ENCODE results near the gene TGM2.

TGM2 gene

DNA sequence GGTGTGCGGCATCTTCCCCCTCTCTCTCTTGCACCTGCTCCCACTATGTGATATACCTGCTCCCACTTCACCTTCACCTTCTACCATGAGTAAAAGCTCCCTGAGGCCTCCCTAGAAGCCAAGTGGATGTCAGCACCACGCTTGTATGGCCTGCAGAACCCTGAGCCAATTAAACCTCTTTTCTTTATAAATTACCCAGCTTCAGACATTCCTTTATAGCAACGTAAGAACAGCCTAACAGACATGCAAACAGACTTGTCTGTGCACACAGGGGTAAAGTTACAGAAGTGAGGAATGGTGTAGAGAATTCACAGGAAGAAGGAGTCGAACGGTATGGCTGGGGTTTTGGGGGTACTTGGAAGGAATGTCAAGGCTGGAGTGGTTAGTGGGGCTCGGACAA is 14.8 kb upstream of the TGM2 start:
- Histone ChIP-seq H2AFZ (ENCODE audit: low read depth) (no peak overlapping the region), H3K79me2 (ENCODE audit: insufficient read depth, low read depth) (no peaks in the 10 kb centered on the region), H3K27me3 (ENCODE audit: insufficient read depth, low read depth) (no peaks in the 10 kb centered on the region), H3K4me2 (no peak overlapping the region), H3K9ac (no peak overlapping the region), H3K36me3 (ENCODE audit: insufficient read depth) (no peaks in the 10 kb centered on the region), H3K4me3 (IDR thresholded peaks at IDR 0.05; ENCODE audit: insufficient read depth, low read depth, low read length) (no peak overlapping the region), H4K20me1 (ENCODE audit: insufficient read depth) (no peaks in the 10 kb centered on the region), H3K27ac (no peak overlapping the region), H3K4me1 (ENCODE audit: low read depth, poor library complexity, severe bottlenecking) (no peaks in the 10 kb centered on the region)
- TF ChIP-seq CTCF (conservative IDR thresholded peaks at IDR 0.05; ENCODE audit: low read depth, low read length): no peak

- no peak for TF ChIP-seq CTCF (conservative IDR thresholded peaks at IDR 0.05; ENCODE audit: low read depth, low read length)
- H3K4me1 ChIP-seq (ENCODE audit: low read depth, poor library complexity, severe bottlenecking): no peaks in the 10 kb centered on the region
- H3K4me3 ChIP-seq (IDR thresholded peaks at IDR 0.05; ENCODE audit: insufficient read depth, low read depth, low read length): no peak overlapping the region
- H3K27me3 ChIP-seq (ENCODE audit: insufficient read depth, low read depth): no peaks in the 10 kb centered on the region
- H3K9ac ChIP-seq: no peak overlapping the region
- no peak overlapping the region for H3K4me2 ChIP-seq
- no peaks in the 10 kb centered on the region for H3K36me3 ChIP-seq (ENCODE audit: insufficient read depth)
- H3K27ac ChIP-seq: no peak overlapping the region
- H2AFZ ChIP-seq (ENCODE audit: low read depth): no peak overlapping the region
- H4K20me1 ChIP-seq (ENCODE audit: insufficient read depth): no peaks in the 10 kb centered on the region
- no peaks in the 10 kb centered on the region for H3K79me2 ChIP-seq (ENCODE audit: insufficient read depth, low read depth)
Observed at GRCh38 chr20:38178581-38178980, 13.5 kb upstream of the TGM2 start.

DNA sequence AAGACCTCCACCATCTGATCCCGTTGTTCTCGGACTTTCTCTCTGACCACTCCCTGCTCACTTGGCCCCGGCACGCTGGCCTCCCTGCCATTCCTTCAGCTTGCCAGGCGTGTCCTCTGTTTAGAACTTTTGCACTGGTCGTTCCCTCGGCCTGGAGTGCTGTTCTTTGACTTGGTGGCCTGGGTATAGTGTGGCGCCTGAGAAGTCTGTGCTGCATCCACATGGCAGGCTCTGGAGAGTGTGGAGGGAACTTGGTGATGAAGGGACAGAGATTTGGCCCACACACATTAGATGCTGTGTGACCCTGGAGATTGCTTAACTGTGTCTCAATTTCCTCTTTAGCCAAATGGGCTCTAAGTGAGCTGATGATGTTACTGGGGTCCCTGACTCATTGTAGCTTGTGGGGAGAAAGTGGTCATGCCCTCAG is 13.0 kb upstream of the TGM2 start:
- no peak for TF ChIP-seq CTCF (conservative IDR thresholded peaks at IDR 0.05; ENCODE audit: low read depth, low read length)
- Histone ChIP-seq H3K4me1 (ENCODE audit: low read depth, poor library complexity, severe bottlenecking) (no peaks in the 10 kb centered on the region), H3K27me3 (ENCODE audit: insufficient read depth, low read depth) (no peaks in the 10 kb centered on the region), H3K27ac (no peak overlapping the region), H2AFZ (ENCODE audit: low read depth) (no peak overlapping the region), H3K9ac (no peak overlapping the region), H3K36me3 (ENCODE audit: insufficient read depth) (no peaks in the 10 kb centered on the region), H3K79me2 (ENCODE audit: insufficient read depth, low read depth) (no peaks in the 10 kb centered on the region), H3K4me2 (no peak overlapping the region), H4K20me1 (ENCODE audit: insufficient read depth) (no peaks in the 10 kb centered on the region), H3K4me3 (IDR thresholded peaks at IDR 0.05; ENCODE audit: insufficient read depth, low read depth, low read length) (no peak overlapping the region)

GRCh38 chr20:38177201-38177600 is 12.1 kb upstream of the TGM2 start:
- no peaks in the 10 kb centered on the region for H3K27me3 ChIP-seq (ENCODE audit: insufficient read depth, low read depth)
- no peak overlapping the region for H3K27ac ChIP-seq
- no peak overlapping the region for H2AFZ ChIP-seq (ENCODE audit: low read depth)
- no peaks in the 10 kb centered on the region for H3K79me2 ChIP-seq (ENCODE audit: insufficient read depth, low read depth)
- no peak for TF ChIP-seq CTCF (conservative IDR thresholded peaks at IDR 0.05; ENCODE audit: low read depth, low read length)
- H3K9ac ChIP-seq: no peak overlapping the region
- no peaks in the 10 kb centered on the region for H3K4me1 ChIP-seq (ENCODE audit: low read depth, poor library complexity, severe bottlenecking)
- no peaks in the 10 kb centered on the region for H3K36me3 ChIP-seq (ENCODE audit: insufficient read depth)
- H4K20me1 ChIP-seq (ENCODE audit: insufficient read depth): no peaks in the 10 kb centered on the region
- no peak overlapping the region for H3K4me2 ChIP-seq
- H3K4me3 ChIP-seq (IDR thresholded peaks at IDR 0.05; ENCODE audit: insufficient read depth, low read depth, low read length): no peak overlapping the region
